H1 (cell line): ENCODE data around the gene NWD2. TPM values are rescaled to one million over a fixed set of nuclear protein-coding genes. Genes with fewer than 3 reads are reported as not detected.

Experiments used
- CTCF ChIA-PET: fragments of 300-600 bp; sonication (Branson Sonifier 250); formaldehyde crosslinking; loops from one replicate; lab custom pipeline; 2021; ENCODE audit not compliant: partially characterized antibody; lab: Charles Lee
- POLR2A ChIA-PET: fragments of 300-600 bp; sonication (Branson Sonifier 250); formaldehyde crosslinking; loops from one replicate; lab custom pipeline; 2021; ENCODE audit warnings: inconsistent platforms; ENCODE audit not compliant: partially characterized antibody; lab: Charles Lee
- DNase-seq, 2 experiments: peaks; one replicate each; pipeline versions ENCODE4 v3.0.0 to v3.0.0-alpha.2; 2010 to 2022; ENCODE audit warnings: low spot score in 2 of 2, low read depth in 1 of 2, mixed read lengths in 1 of 2
- FAIRE-seq: peaks from 2 replicates; lab custom pipeline; 2011; peaks lifted over from hg19 to GRCh38; lab: Jason Lieb, UNC
- H2AFZ ChIP-seq: 2 replicates; pipeline ENCODE4 v1.8.1; 2012; ENCODE audit warnings: low read length, inconsistent platforms
- H2AK5ac ChIP-seq: 2 replicates; pipeline ENCODE4 v1.6.1; 2013; ENCODE audit warnings: low read depth, low read length
- H2BK120ac ChIP-seq: replicated peaks from 2 replicates; pipeline ENCODE3; 2013; ENCODE audit warnings: low read depth, low read length, inconsistent platforms
- H2BK12ac ChIP-seq: 2 replicates; pipeline ENCODE4 v1.6.1; 2013; ENCODE audit warnings: low read depth, low read length
- H2BK15ac ChIP-seq: 2 replicates; pipeline ENCODE4 v1.6.1; 2013; ENCODE audit warnings: low read length
- H2BK20ac ChIP-seq: 2 replicates; pipeline ENCODE4 v1.6.1; 2013; ENCODE audit warnings: low read length
- H2BK5ac ChIP-seq: 2 replicates; pipeline ENCODE4 v1.6.1; 2013; ENCODE audit warnings: low read depth, low read length
- H3K14ac ChIP-seq: 2 replicates; pipeline ENCODE4 v1.6.1; 2013; ENCODE audit warnings: inconsistent platforms; ENCODE audit not compliant: insufficient read length
- H3K18ac ChIP-seq: 2 replicates; pipeline ENCODE4 v1.6.1; 2013; ENCODE audit warnings: low read length; ENCODE audit errors: extremely low read depth
- H3K23ac ChIP-seq: 2 replicates; pipeline ENCODE4 v1.6.1; 2013; ENCODE audit warnings: inconsistent platforms; ENCODE audit not compliant: insufficient read length
- H3K23me2 ChIP-seq: 2 replicates; pipeline ENCODE4 v1.6.1; 2013; ENCODE audit warnings: low read depth, low read length
- H3K27ac ChIP-seq: 2 replicates; pipeline ENCODE4 v1.6.1; 2011; ENCODE audit warnings: low read depth, low read length, inconsistent platforms
- H3K27me3 ChIP-seq, 4 experiments: replicated peaks in 1 of 4; 1 replicate in 1 of 4; 2 replicates in 3 of 4; pipeline versions ENCODE4 v1.6.1 to v1.8.1; 2011 to 2013; ENCODE audit warnings: low read length in 3 of 4, mild to moderate bottlenecking in 3 of 4, inconsistent platforms in 2 of 4, mixed read lengths in 2 of 4, moderate library complexity in 1 of 4; ENCODE audit not compliant: control insufficient read depth in 3 of 4, insufficient read depth in 3 of 4; ENCODE audit errors: extremely low read depth in 1 of 4
- H3K36me3 ChIP-seq, 4 experiments: 2 replicates each; pipeline versions ENCODE4 v1.6.1 to v1.8.1; 2011 to 2013; ENCODE audit warnings: mild to moderate bottlenecking in 4 of 4, low read length in 3 of 4, moderate library complexity in 2 of 4, control low read depth in 1 of 4, inconsistent platforms in 1 of 4; ENCODE audit not compliant: insufficient read depth in 4 of 4, control insufficient read depth in 2 of 4
- H3K4ac ChIP-seq: replicated peaks from 2 replicates; pipeline ENCODE3; 2013; ENCODE audit warnings: low read length, low read depth, mixed read lengths, inconsistent platforms; ENCODE audit not compliant: insufficient read length
- H3K4me1 ChIP-seq, 4 experiments: replicated peaks in 1 of 4; 1 replicate in 1 of 4; 2 replicates in 3 of 4; pipeline versions ENCODE4 v1.6.1 to v1.8.1; 2011 to 2013; ENCODE audit warnings: low read length in 3 of 4, inconsistent platforms in 2 of 4, mixed read lengths in 1 of 4; ENCODE audit not compliant: insufficient read depth in 4 of 4, control insufficient read depth in 3 of 4
- H3K4me2 ChIP-seq, 2 experiments: 2 replicates each; pipeline versions ENCODE4 v1.6.1 to v1.8.1; 2011 to 2013; ENCODE audit warnings: low read depth in 2 of 2, low read length in 2 of 2, control low read depth in 1 of 2, inconsistent platforms in 1 of 2, mild to moderate bottlenecking in 1 of 2; ENCODE audit not compliant: insufficient read depth in 1 of 2
- H3K4me3 ChIP-seq, 4 experiments: fragments of 200-600, 300-600 bp in 1 of 4; sonication (generic), shearing (Covaris generic), sonication (Bioruptor Twin) in 1 of 4; 2 replicates each; pipeline versions ENCODE4 v1.5.1 to v1.8.1; 2011 to 2016; ENCODE audit warnings: low read length in 4 of 4, low read depth in 3 of 4, control low read depth in 2 of 4, inconsistent platforms in 2 of 4, mild to moderate bottlenecking in 2 of 4, mixed read lengths in 1 of 4, moderate library complexity in 1 of 4; ENCODE audit not compliant: insufficient read depth in 2 of 4; ENCODE audit errors: extremely low read depth in 1 of 4
- H3K56ac ChIP-seq: replicated peaks from 2 replicates; pipeline ENCODE3; 2013; ENCODE audit warnings: low read depth, mild to moderate bottlenecking, mixed read lengths, low read length, inconsistent platforms; ENCODE audit not compliant: insufficient read length
- H3K79me1 ChIP-seq: 2 replicates; pipeline ENCODE4 v1.6.1; 2013; ENCODE audit warnings: low read depth, low read length, control low read depth
- H3K79me2 ChIP-seq, 2 experiments: 2 replicates each; pipeline versions ENCODE4 v1.6.1 to v1.8.1; 2012 to 2013; ENCODE audit warnings: low read length in 2 of 2, mild to moderate bottlenecking in 2 of 2, inconsistent platforms in 1 of 2; ENCODE audit not compliant: insufficient read depth in 2 of 2, control insufficient read depth in 1 of 2
- H3K9ac ChIP-seq, 4 experiments: replicated peaks in 1 of 4; 1 replicate in 1 of 4; 2 replicates in 3 of 4; pipeline versions ENCODE4 v1.6.1 to v1.8.1; 2011 to 2013; ENCODE audit warnings: low read depth in 3 of 4, low read length in 3 of 4, control low read depth in 2 of 4, mild to moderate bottlenecking in 2 of 4, moderate library complexity in 2 of 4, inconsistent platforms in 1 of 4; ENCODE audit errors: extremely low read depth in 1 of 4
- H3K9me3 ChIP-seq, 2 experiments: 2 replicates each; pipeline versions ENCODE4 v1.6.1 to v1.8.1; 2012 to 2013; ENCODE audit warnings: mild to moderate bottlenecking in 2 of 2, moderate library complexity in 2 of 2, control low read depth in 1 of 2, inconsistent platforms in 1 of 2, low read depth in 1 of 2, low read length in 1 of 2, mixed read lengths in 1 of 2; ENCODE audit not compliant: insufficient read depth in 2 of 2
- H4K20me1 ChIP-seq, 2 experiments: replicated peaks in 1 of 2; 2 replicates each; pipeline versions ENCODE3 to v1.8.1; 2011 to 2013; ENCODE audit warnings: inconsistent platforms in 2 of 2, low read length in 2 of 2, mild to moderate bottlenecking in 1 of 2; ENCODE audit not compliant: insufficient read depth in 2 of 2, control insufficient read depth in 1 of 2
- H4K5ac ChIP-seq: 2 replicates; pipeline ENCODE4 v1.6.1; 2013; ENCODE audit warnings: low read length, low read depth, mixed read lengths, inconsistent platforms; ENCODE audit not compliant: insufficient read length
- H4K8ac ChIP-seq: 2 replicates; pipeline ENCODE4 v1.8.0; 2013; ENCODE audit warnings: mild to moderate bottlenecking, moderate library complexity, low read length, inconsistent platforms; ENCODE audit not compliant: insufficient read depth; ENCODE audit errors: extremely low read depth
- H4K91ac ChIP-seq: replicated peaks from 2 replicates; pipeline ENCODE3; 2013; ENCODE audit warnings: low read length, mixed read lengths, inconsistent platforms; ENCODE audit not compliant: insufficient read length
- ATF2 ChIP-seq: IDR thresholded peaks from 2 replicates; pipeline ENCODE4 v1.6.1; 2012; ENCODE audit warnings: low read length, inconsistent platforms
- ATF3 ChIP-seq: IDR thresholded peaks from 2 replicates; pipeline ENCODE4 v1.6.1; 2011; ENCODE audit warnings: low read depth, mild to moderate bottlenecking, low read length; ENCODE audit not compliant: insufficient read depth
- KDM5A ChIP-seq: fragments of 200-600 bp; IDR thresholded peaks from 2 replicates; pipeline ENCODE4 v1.7.1; 2012; ENCODE audit warnings: mild to moderate bottlenecking, low read length, inconsistent platforms, mixed read lengths
- SP4 ChIP-seq: IDR thresholded peaks from 2 replicates; pipeline ENCODE4 v1.6.1; 2012; ENCODE audit warnings: low read length, inconsistent platforms
- polyA plus RNA-seq, 7 experiments: library from polyadenylated mRNA; depleted of rRNA in 3 of 7; stranded (reverse) in 5 of 7; unstranded in 2 of 7; fragments of >200 nt in 5 of 7; fragments of 200-250 nt in 2 of 7; gene quantifications; 1 replicate in 5 of 7; 2 replicates in 1 of 7; 4 replicates in 1 of 7; pipeline versions ENCODE4 v1.2.1 to v1.2.3, GENCODE V29; 2011 to 2013; ENCODE audit warnings: missing spikeins in 2 of 7, mixed read lengths in 2 of 7
- total RNA-seq: library from RNA; stranded (reverse); fragmentation: NEBNext Ultra II Directional; extraction: Animal tissue kit (Norgen Biotek cat#: 25700); gene quantifications from 2 replicates; pipeline ENCODE4 v1.2.1, GENCODE V29; 2021

NWD2 gene
- total and polyA plus RNA-seq, 2 of the 8 experiments (the other 6 are each of a cell fraction or from before 2014, with no cell fraction given): under 0.01 TPM; not detected in 1

GRCh38 chr4:37424753-37425152 is 180.2 kb downstream of the NWD2 start:
- no peaks in the 10 kb centered on the region for H3K27me3 ChIP-seq
- no peaks in the 10 kb centered on the region for H3K36me3 ChIP-seq
- no peak overlapping the region for H3K56ac ChIP-seq
- DNase-seq (no peak), FAIRE-seq (no peak)
- H3K14ac ChIP-seq: no peak overlapping the region
- CTCF ChIA-PET: interaction anchor here (1.3 to 1.9 kb wide), 4 partner anchors 10 to 181 kb away, joined by 3 to 6 read pairs (median 4); a partner anchor contains a TSS
- no peak overlapping the region for H3K4me3 ChIP-seq
- H2BK15ac ChIP-seq: no peak overlapping the region
- H2BK20ac ChIP-seq: no peak overlapping the region
- no peak overlapping the region for H3K4ac ChIP-seq
- no peak overlapping the region for H2BK120ac ChIP-seq
- no peaks in the 10 kb centered on the region for H3K23me2 ChIP-seq
- H4K20me1 ChIP-seq: no peaks in the 10 kb centered on the region
- no peak overlapping the region for H2BK12ac ChIP-seq
- no peaks in the 10 kb centered on the region for H3K79me1 ChIP-seq
- H3K4me2 ChIP-seq: no peak overlapping the region
- H3K79me2 ChIP-seq: no peaks in the 10 kb centered on the region
- no peaks in the 10 kb centered on the region for H3K9me3 ChIP-seq
- H3K18ac ChIP-seq: no peak overlapping the region
- H3K9ac ChIP-seq: no peak overlapping the region
- no peak overlapping the region for H3K23ac ChIP-seq
- no peak overlapping the region for H4K91ac ChIP-seq
- no peak overlapping the region for H2BK5ac ChIP-seq
- POLR2A ChIA-PET: no interaction called here
- no peak overlapping the region for H2AK5ac ChIP-seq
- no peak overlapping the region for H4K5ac ChIP-seq
- TF ChIP-seq ATF2 (no peak), KDM5A (no peak), ATF3 (no peak), SP4 (no peak)
- TF ChIP-seq, all 59 proteins: peak for 0
- Histone ChIP-seq H3K4me1 (no peaks in the 10 kb centered on the region), H3K27ac (no peak overlapping the region), H4K8ac (no peak overlapping the region), H2AFZ (no peak overlapping the region)
